HEK293 (cell line): ENCODE results near the gene BRCC3.

Source experiments
- HOXA7 ChIP-seq: sonication (generic); formaldehyde crosslinking; IDR thresholded peaks from 2 replicates; pipeline ENCODE4 v1.8.1; 2022; ENCODE audit warnings: missing genetic modification reagents, borderline replicate concordance
- YY1 ChIP-seq: fragments of 450-650 bp; formaldehyde crosslinking; IDR thresholded peaks from 2 replicates; pipeline ENCODE4 v1.5.1; 2018; ENCODE audit warnings: missing biosample characterization, missing genetic modification characterization

DNA sequence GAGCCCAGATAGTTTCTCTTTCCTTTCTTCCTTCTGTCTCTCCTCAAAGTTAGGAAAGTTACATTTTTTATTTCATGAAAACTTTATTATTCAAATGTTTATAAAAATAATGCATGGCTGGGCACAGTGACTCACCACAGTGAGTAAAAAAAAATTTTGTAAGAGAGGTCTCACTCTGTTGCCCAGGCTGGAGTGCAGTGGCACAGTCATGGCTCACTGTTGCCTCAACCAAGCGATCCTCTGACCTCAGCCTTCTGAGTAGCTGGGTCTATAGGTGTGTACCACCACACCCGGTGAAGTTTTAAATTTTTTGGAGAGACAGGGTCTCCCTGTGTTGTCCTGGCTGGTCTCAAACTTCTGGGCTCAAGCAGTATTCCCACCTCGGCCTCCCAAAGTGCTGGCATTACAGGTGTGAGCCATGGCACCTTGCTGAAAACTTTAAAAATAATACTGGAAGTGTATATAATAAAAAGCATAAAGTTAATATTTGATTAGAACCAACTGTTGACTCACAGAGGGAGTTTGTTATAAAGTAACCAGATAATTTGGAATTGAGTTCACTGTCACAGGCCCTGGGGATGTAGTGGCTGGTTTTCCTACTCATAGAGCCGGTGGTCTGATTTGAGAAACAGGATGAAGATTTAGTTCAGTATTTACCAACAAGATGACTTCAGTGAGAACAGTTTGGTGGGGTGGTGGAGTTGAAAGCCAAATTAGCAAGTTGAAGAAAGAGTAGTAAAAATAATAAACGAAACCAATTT is 18.4 kb upstream of the BRCC3 start:
- no peak for TF ChIP-seq YY1 (tag by site-specific recombination)
- no peak for TF ChIP-seq HOXA7 (CRISPR knock-in tag)
